IMR-90 (cell line): ENCODE results near the gene GHR. TPM values are rescaled to one million over a fixed set of nuclear protein-coding genes. Genes with fewer than 3 reads are reported as not detected.

Experiments
- ATAC-seq: fragments of 200-7000 bp; cut with Tn5 transposase; 2 replicates; pipeline ENCODE4 v1.9.1; 2020; ENCODE audit warnings: low read depth, mild to moderate bottlenecking, moderate library complexity
- BruUV-seq: library from RNA; stranded (reverse); fragments of 400-500 nt; replicated peaks from 2 replicates; lab custom pipeline; 2021; lab: Mats Ljungman, UMichigan
- CTCF ChIA-PET: fragments of 300-600 bp; formaldehyde crosslinking; extraction: SDS; loops from one replicate; lab custom pipeline; 2021; ENCODE audit warnings: antibody characterized with exemption; lab: Yijun Ruan, JAX
- POLR2A ChIA-PET: fragments of 300-600 bp; sonication (Branson Sonifier 250); formaldehyde crosslinking; loops from one replicate; lab custom pipeline; 2022; ENCODE audit warnings: antibody characterized with exemption; ENCODE audit not compliant: unreplicated experiment; lab: Charles Lee
- DNase-seq: peaks from one replicate; pipeline ENCODE4 v3.0.0; 2013
- H2AFZ ChIP-seq: replicated peaks from 2 replicates; pipeline ENCODE3; 2013; ENCODE audit warnings: low read length, mild to moderate bottlenecking; ENCODE audit not compliant: poor library complexity
- H2AK5ac ChIP-seq: 2 replicates; pipeline ENCODE4 v1.6.1; 2013; ENCODE audit warnings: low read depth, low read length, inconsistent platforms
- H2AK9ac ChIP-seq: replicated peaks from 2 replicates; pipeline ENCODE3; 2013; ENCODE audit warnings: mild to moderate bottlenecking, low read depth, low read length, moderate library complexity; ENCODE audit not compliant: poor library complexity
- H2BK120ac ChIP-seq: 2 replicates; pipeline ENCODE4 v1.6.1; 2013; ENCODE audit warnings: low read depth, low read length, inconsistent platforms
- H2BK15ac ChIP-seq: 3 replicates; pipeline ENCODE4 v1.6.1; 2013; ENCODE audit warnings: low read depth, low read length, inconsistent platforms
- H2BK20ac ChIP-seq: 2 replicates; pipeline ENCODE4 v1.6.1; 2013; ENCODE audit warnings: low read depth, mild to moderate bottlenecking, inconsistent platforms, low read length, moderate library complexity
- H2BK5ac ChIP-seq: 2 replicates; pipeline ENCODE4 v1.6.1; 2013; ENCODE audit warnings: mild to moderate bottlenecking, low read depth, low read length, inconsistent platforms; ENCODE audit not compliant: poor library complexity, severe bottlenecking
- H3K14ac ChIP-seq: replicated peaks from 2 replicates; pipeline ENCODE4 v1.6.1; 2013; ENCODE audit warnings: low read depth, low read length, inconsistent platforms
- H3K18ac ChIP-seq: 2 replicates; pipeline ENCODE4 v1.6.1; 2013; ENCODE audit warnings: low read depth, low read length, control low read depth
- H3K23ac ChIP-seq: 2 replicates; pipeline ENCODE4 v1.6.1; 2013; ENCODE audit warnings: low read depth, low read length, inconsistent platforms
- H3K27ac ChIP-seq: 2 replicates; pipeline ENCODE4 v1.5.1; 2013; ENCODE audit warnings: mild to moderate bottlenecking, control low read depth, low read length; ENCODE audit not compliant: insufficient read depth
- H3K27me3 ChIP-seq: 2 replicates; pipeline ENCODE4 v1.6.1; 2013; ENCODE audit warnings: low read length; ENCODE audit not compliant: control insufficient read depth, insufficient read depth
- H3K36me3 ChIP-seq: 2 replicates; pipeline ENCODE4 v1.6.1; 2013; ENCODE audit warnings: low read length, mixed read lengths; ENCODE audit not compliant: control insufficient read depth, insufficient read depth
- H3K4ac ChIP-seq: 2 replicates; pipeline ENCODE4 v1.6.1; 2013; ENCODE audit warnings: low read depth, low read length, inconsistent platforms
- H3K4me1 ChIP-seq: 2 replicates; pipeline ENCODE4 v1.6.1; 2013; ENCODE audit warnings: low read length, mixed read lengths; ENCODE audit not compliant: control insufficient read depth, insufficient read depth
- H3K4me2 ChIP-seq: 2 replicates; pipeline ENCODE4 v1.6.1; 2013; ENCODE audit warnings: low read depth, mild to moderate bottlenecking, control low read depth, low read length, moderate library complexity
- H3K4me3 ChIP-seq: 2 replicates; pipeline ENCODE4 v1.5.1; 2013; ENCODE audit warnings: low read depth, mild to moderate bottlenecking, control low read depth, low read length, moderate library complexity; ENCODE audit not compliant: insufficient read depth
- H3K56ac ChIP-seq: 2 replicates; pipeline ENCODE4 v1.6.1; 2013; ENCODE audit warnings: low read length, inconsistent platforms; ENCODE audit not compliant: insufficient read depth; ENCODE audit errors: extremely low read depth
- H3K79me1 ChIP-seq, 2 experiments: 2 replicates each; pipeline ENCODE4 v1.6.1; 2013; ENCODE audit warnings: low read length in 2 of 2, inconsistent platforms in 1 of 2, low read depth in 1 of 2
- H3K9ac ChIP-seq: 2 replicates; pipeline ENCODE4 v1.6.1; 2013; ENCODE audit warnings: low read depth, low read length, control low read depth
- H3K9me1 ChIP-seq: 2 replicates; pipeline ENCODE4 v1.6.1; 2013; ENCODE audit warnings: low read length, inconsistent platforms; ENCODE audit not compliant: insufficient read depth
- H3K9me3 ChIP-seq: 2 replicates; pipeline ENCODE4 v1.6.1; 2013; ENCODE audit warnings: low read length; ENCODE audit not compliant: control insufficient read depth, insufficient read depth
- H4K20me1 ChIP-seq: 2 replicates; pipeline ENCODE4 v1.6.1; 2013; ENCODE audit warnings: low read length, inconsistent platforms; ENCODE audit not compliant: insufficient read depth
- H4K5ac ChIP-seq: 2 replicates; pipeline ENCODE4 v1.6.1; 2013; ENCODE audit warnings: mild to moderate bottlenecking, low read depth, low read length, control low read depth
- H4K8ac ChIP-seq, 2 experiments: 2 replicates each; pipeline ENCODE4 v1.6.1; 2013; ENCODE audit warnings: low read depth in 2 of 2, low read length in 2 of 2, control low read depth in 1 of 2, inconsistent platforms in 1 of 2
- H4K91ac ChIP-seq: 2 replicates; pipeline ENCODE4 v1.6.1; 2013; ENCODE audit warnings: low read depth, low read length, inconsistent platforms; ENCODE audit not compliant: insufficient read depth
- CEBPB ChIP-seq: IDR thresholded peaks from 2 replicates; pipeline ENCODE4 v1.6.1; 2012; ENCODE audit warnings: low read depth, low read length, improper control_type of control experiment
- whole genome bisulfite sequencing, 2 experiments: methylation state at CpG; one replicate each; pipeline versions ENCODE4 v1.1.5 to v1.1.7; 2013; ENCODE audit warnings: missing lambda C conversion rate in 2 of 2; ENCODE audit not compliant: insufficient read length in 1 of 2; ENCODE audit errors: extremely low coverage in 2 of 2; 5-methylcytosine and 5-hydroxymethylcytosine counted together
- dilution Hi-C: fragments of 300-500 bp; cut with HindIII; formaldehyde crosslinking; loops from one replicate; pipeline ENCODE4 v1.14.3; 2018; ENCODE audit warnings: low sequenced_read_pairs; ENCODE audit not compliant: unreplicated experiment
- in situ Hi-C: fragments of 300-500 bp; cut with MboI; formaldehyde crosslinking; loops from 3 replicates; pipeline ENCODE4 v1.14.3; 2019; ENCODE audit warnings: low sequenced_read_pairs, inconsistent platforms, mixed read lengths
- intact Hi-C: fragments of 100-400 bp; cut with micrococcal nuclease; formaldehyde crosslinking; loops from 2 replicates; pipeline ENCODE4 v1.10.0; 2022
- polyA plus RNA-seq, 3 experiments: library from polyadenylated mRNA; depleted of rRNA; stranded (reverse); fragments of >200 nt; gene quantifications; 2 replicates each; pipeline ENCODE4 v1.2.3, GENCODE V29; 2012; ENCODE audit warnings: low replicate concordance in 1 of 3
- total RNA-seq: library from RNA; depleted of rRNA; stranded (reverse); fragments of >200 nt; gene quantifications from 2 replicates; pipeline ENCODE4 v1.2.3, GENCODE V29; 2012
- TF ChIP-seq, protein P1 (sequence below): fragments of 150-350 bp; IDR thresholded peaks from 2 replicates; pipeline ENCODE4 v1.6.1; 2017; ENCODE audit warnings: mild to moderate bottlenecking, antibody characterized with exemption, low read length, low read depth

Gene GHR
- total and polyA plus RNA-seq, 2 of the 4 experiments (the other 2 are of a cell fraction) = 0.36 to 1.1 TPM

DNA sequence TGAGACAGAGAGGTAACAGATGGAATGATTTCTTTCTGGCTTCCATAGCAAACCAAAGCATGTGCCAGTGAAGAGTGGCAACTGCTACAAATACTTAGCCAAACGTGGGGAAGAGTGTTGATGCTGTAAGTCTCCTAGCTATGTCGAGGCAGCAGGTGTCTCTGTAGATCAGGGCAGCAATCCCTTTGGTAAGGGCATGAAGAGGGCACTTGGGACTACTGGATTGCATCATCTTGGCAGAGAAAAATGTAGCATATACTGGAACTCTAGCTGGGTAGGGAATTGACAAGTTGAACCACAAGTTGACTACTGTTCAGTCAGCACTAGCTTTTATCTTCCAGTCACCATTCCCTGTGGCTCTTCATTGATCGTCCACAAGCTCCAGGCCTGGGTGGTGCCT is 75.8 kb downstream of the GHR start:
- no peak overlapping the region for H4K5ac ChIP-seq
- no peak overlapping the region for H2BK5ac ChIP-seq
- no peak overlapping the region for H3K4ac ChIP-seq
- WGBS, 2 experiments = no CpG with 5 or more reads among the region's 3 CpGs
- CTCF ChIA-PET = interaction anchor here (0.6 kb wide), 1 partner anchor 306 kb away, joined by 3 read pairs; no protein-coding TSS in a partner anchor
- H3K9me1 ChIP-seq = no peaks in the 10 kb centered on the region
- H4K20me1 ChIP-seq = no peaks in the 10 kb centered on the region
- H3K79me1 ChIP-seq = no peaks in the 10 kb centered on the region
- H3K9me3 ChIP-seq = no peaks in the 10 kb centered on the region
- H4K91ac ChIP-seq = no peak overlapping the region
- H3K18ac ChIP-seq = no peak overlapping the region
- no peak overlapping the region for H4K8ac ChIP-seq
- H2BK15ac ChIP-seq = no peak overlapping the region
- H2BK20ac ChIP-seq = no peak overlapping the region
- DNase-seq = no peak
- H3K9ac ChIP-seq = no peak overlapping the region
- no peak for ATAC-seq
- no peak overlapping the region for H3K27ac ChIP-seq
- H3K4me2 ChIP-seq = no peak overlapping the region
- TF ChIP-seq CEBPB = 0 out of 2 replicates have a peak, but pooled peaks have one; percentile 28
- TF ChIP-seq, protein P1, sequence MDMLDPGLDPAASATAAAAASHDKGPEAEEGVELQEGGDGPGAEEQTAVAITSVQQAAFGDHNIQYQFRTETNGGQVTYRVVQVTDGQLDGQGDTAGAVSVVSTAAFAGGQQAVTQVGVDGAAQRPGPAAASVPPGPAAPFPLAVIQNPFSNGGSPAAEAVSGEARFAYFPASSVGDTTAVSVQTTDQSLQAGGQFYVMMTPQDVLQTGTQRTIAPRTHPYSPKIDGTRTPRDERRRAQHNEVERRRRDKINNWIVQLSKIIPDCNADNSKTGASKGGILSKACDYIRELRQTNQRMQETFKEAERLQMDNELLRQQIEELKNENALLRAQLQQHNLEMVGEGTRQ = no peak
- no peak overlapping the region for H3K14ac ChIP-seq
- no peak overlapping the region for H3K4me3 ChIP-seq
- H2AK5ac ChIP-seq = no peak overlapping the region
- H3K27me3 ChIP-seq = no peaks in the 10 kb centered on the region
- H2AK9ac ChIP-seq = no peak overlapping the region
- no peak overlapping the region for H3K56ac ChIP-seq
- POLR2A ChIA-PET = no interaction called here
- H2AFZ ChIP-seq = no peak overlapping the region
- intact Hi-C loops (no loop called here), in situ Hi-C loops (no loop called here), dilution Hi-C loops (no loop called here)
- H3K4me1 ChIP-seq = no peaks in the 10 kb centered on the region
- H3K36me3 ChIP-seq = no peaks in the 10 kb centered on the region
- H3K23ac ChIP-seq = no peak overlapping the region
- BruUV-seq = no TSS peak
- H2BK120ac ChIP-seq = no peak overlapping the region
